HepG2 (cell line): ENCODE results near the gene CCDC38. TPM values are rescaled to one million over a fixed set of nuclear protein-coding genes. Genes with fewer than 3 reads are reported as not detected.

ENCODE experiments used
- CHD2 ChIP-seq: IDR thresholded peaks from 2 replicates; pipeline ENCODE4 v1.6.1; 2011; ENCODE audit warnings: low read depth, low read length, improper control_type of control experiment
- FOXJ3 ChIP-seq: sonication (generic); formaldehyde crosslinking; IDR thresholded peaks from 2 replicates; pipeline ENCODE4 v1.4.0; 2020; ENCODE audit warnings: missing genetic modification reagents, mild to moderate bottlenecking, borderline replicate concordance
- GATAD1 ChIP-seq: IDR thresholded peaks from 2 replicates; pipeline ENCODE4 v1.6.1; 2016; ENCODE audit warnings: missing genetic modification reagents, missing compliant biosample characterization
- HMGA1 ChIP-seq: sonication (generic); formaldehyde crosslinking; conservative IDR thresholded peaks from 2 replicates; pipeline ENCODE4 v1.4.0; 2020; ENCODE audit warnings: missing genetic modification reagents
- JUN ChIP-seq: sonication (generic); formaldehyde crosslinking; IDR thresholded peaks from 2 replicates; pipeline ENCODE4 v1.4.0; 2020; ENCODE audit warnings: mild to moderate bottlenecking, missing genetic modification reagents
- MYC ChIP-seq: sonication (generic); formaldehyde crosslinking; IDR thresholded peaks from 2 replicates; pipeline ENCODE4 v1.9.0; 2021; ENCODE audit warnings: missing genetic modification reagents, borderline replicate concordance
- NCOA5 ChIP-seq: sonication (generic); formaldehyde crosslinking; IDR thresholded peaks from 2 replicates; pipeline ENCODE4 v1.4.0; 2020; ENCODE audit warnings: missing genetic modification reagents
- PHF5A ChIP-seq: IDR thresholded peaks from one replicate; pipeline ENCODE4 v1.6.1; 2018; ENCODE audit warnings: low read depth, missing genetic modification reagents; ENCODE audit not compliant: unreplicated experiment
- POGZ ChIP-seq: sonication (generic); formaldehyde crosslinking; IDR thresholded peaks from 2 replicates; pipeline ENCODE4 v1.4.0; 2020; ENCODE audit warnings: mild to moderate bottlenecking, missing genetic modification reagents
- SNAI1 ChIP-seq: sonication (generic); formaldehyde crosslinking; IDR thresholded peaks from 2 replicates; pipeline ENCODE4 v1.5.0; 2020; ENCODE audit warnings: mild to moderate bottlenecking, missing genetic modification reagents, borderline replicate concordance
- SPEN ChIP-seq: sonication (generic); formaldehyde crosslinking; IDR thresholded peaks from 2 replicates; pipeline ENCODE4 v1.5.1; 2020; ENCODE audit warnings: low read depth, mild to moderate bottlenecking, missing genetic modification reagents
- ZNF326 ChIP-seq: sonication (generic); formaldehyde crosslinking; IDR thresholded peaks from 2 replicates; pipeline ENCODE4 v1.4.0; 2020; ENCODE audit warnings: missing genetic modification reagents, borderline replicate concordance
- ZNF329 ChIP-seq: sonication (generic); formaldehyde crosslinking; IDR thresholded peaks from 2 replicates; pipeline ENCODE4 v1.9.0; 2021; ENCODE audit warnings: low read depth, mild to moderate bottlenecking, missing genetic modification reagents
- ZNF777 ChIP-seq: sonication (generic); formaldehyde crosslinking; IDR thresholded peaks from 2 replicates; pipeline ENCODE4 v1.4.0; 2020; ENCODE audit warnings: missing genetic modification reagents
- polyA plus RNA-seq, 8 experiments: library from polyadenylated mRNA; depleted of rRNA in 3 of 8; stranded (reverse) in 7 of 8; unstranded in 1 of 8; fragments of >200 nt; fragmentation: Illumina TruSeq in 4 of 8; extraction: Trizol in 4 of 8; gene quantifications; 2 replicates each; pipeline versions ENCODE4 v1.2.1 to v1.2.3, GENCODE V29; 2011 to 2016; ENCODE audit warnings: low read depth in 4 of 8, missing spikeins in 1 of 8, mixed read lengths in 1 of 8; ENCODE audit not compliant: insufficient read depth in 1 of 8
- total RNA-seq, 5 experiments: library from RNA; depleted of rRNA; stranded (reverse); fragments of >200 nt; fragmentation: Illumina TruSeq; extraction: Trizol; gene quantifications; 2 replicates each; pipeline ENCODE4 v1.2.3, GENCODE V29; 2016; ENCODE audit warnings: low read depth in 1 of 5
- TF ChIP-seq, protein P1 (sequence below): sonication (generic); formaldehyde crosslinking; IDR thresholded peaks from 2 replicates; pipeline ENCODE4 v1.4.0; 2020; ENCODE audit warnings: missing genetic modification reagents, mild to moderate bottlenecking, borderline replicate concordance
- TF ChIP-seq, protein P2 (sequence below): sonication (generic); formaldehyde crosslinking; IDR thresholded peaks from 2 replicates; pipeline ENCODE4 v1.4.0; 2020; ENCODE audit warnings: mild to moderate bottlenecking, low read depth, missing genetic modification reagents
- TF ChIP-seq, protein P3 (sequence below): sonication (generic); formaldehyde crosslinking; IDR thresholded peaks from 2 replicates; pipeline ENCODE4 v1.8.0; 2022; ENCODE audit warnings: mild to moderate bottlenecking, missing genetic modification reagents, borderline replicate concordance
- TF ChIP-seq, protein P4 (sequence below): sonication (generic); formaldehyde crosslinking; IDR thresholded peaks from 2 replicates; pipeline ENCODE4 v1.5.0; 2020; ENCODE audit warnings: missing genetic modification reagents

The CCDC38 gene
- total and polyA plus RNA-seq, 2 of the 13 experiments (the other 11 are each of a cell fraction or from before 2014, with no cell fraction given): 0.24 to 0.32 TPM

DNA sequence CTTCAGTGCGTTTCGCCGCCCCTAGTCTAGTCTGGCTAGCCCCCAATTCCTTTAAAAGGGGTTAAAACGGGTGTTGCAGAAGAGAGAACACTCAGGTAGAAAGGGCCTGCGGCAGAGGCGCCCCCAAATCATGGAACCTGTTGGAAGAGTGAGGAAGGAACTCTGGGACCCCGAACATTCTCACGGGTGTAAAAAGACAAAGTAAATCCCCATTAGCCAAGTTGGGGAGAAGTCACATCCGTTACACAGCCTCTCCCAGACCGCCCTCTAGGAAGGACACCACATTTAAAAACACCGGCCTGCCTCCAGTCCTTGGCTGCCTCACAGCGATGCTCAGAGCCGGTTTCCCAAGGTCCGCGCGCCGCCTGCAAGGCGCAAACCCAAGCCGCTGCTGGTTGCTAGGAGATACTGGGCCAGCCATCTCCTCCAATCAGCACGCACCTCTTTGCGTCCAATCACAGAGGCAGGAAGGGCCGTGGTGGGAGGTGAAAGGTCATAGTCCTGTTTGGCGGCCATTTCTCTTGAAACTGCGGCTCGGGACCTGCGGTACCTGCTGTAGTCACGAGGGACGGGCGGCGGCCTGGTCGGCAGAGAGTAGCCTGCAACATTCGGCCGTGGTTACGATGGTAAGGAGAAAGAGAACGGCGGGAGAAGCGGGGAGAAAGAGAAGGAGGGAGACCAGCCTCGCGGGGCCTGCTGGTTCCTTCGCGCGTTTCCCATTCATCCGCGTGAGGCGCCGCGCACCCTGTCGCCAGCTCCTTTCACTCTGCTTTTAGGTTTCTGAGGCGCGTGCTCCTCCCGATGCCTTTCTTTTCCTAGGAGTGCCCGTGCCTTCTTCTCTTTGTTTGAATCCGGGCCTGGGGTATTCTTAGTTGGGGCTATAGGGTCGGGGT lies 83.7 kb downstream of the CCDC38 start, which contains the start of gene SNRPF (continued):
- TF ChIP-seq, protein P1, sequence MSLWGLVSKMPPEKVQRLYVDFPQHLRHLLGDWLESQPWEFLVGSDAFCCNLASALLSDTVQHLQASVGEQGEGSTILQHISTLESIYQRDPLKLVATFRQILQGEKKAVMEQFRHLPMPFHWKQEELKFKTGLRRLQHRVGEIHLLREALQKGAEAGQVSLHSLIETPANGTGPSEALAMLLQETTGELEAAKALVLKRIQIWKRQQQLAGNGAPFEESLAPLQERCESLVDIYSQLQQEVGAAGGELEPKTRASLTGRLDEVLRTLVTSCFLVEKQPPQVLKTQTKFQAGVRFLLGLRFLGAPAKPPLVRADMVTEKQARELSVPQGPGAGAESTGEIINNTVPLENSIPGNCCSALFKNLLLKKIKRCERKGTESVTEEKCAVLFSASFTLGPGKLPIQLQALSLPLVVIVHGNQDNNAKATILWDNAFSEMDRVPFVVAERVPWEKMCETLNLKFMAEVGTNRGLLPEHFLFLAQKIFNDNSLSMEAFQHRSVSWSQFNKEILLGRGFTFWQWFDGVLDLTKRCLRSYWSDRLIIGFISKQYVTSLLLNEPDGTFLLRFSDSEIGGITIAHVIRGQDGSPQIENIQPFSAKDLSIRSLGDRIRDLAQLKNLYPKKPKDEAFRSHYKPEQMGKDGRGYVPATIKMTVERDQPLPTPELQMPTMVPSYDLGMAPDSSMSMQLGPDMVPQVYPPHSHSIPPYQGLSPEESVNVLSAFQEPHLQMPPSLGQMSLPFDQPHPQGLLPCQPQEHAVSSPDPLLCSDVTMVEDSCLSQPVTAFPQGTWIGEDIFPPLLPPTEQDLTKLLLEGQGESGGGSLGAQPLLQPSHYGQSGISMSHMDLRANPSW (CRISPR knock-in tag): peak; percentile 30; the same call in 1 of the 2 replicates
- TF ChIP-seq FOXJ3 (CRISPR knock-in tag) (0 out of 2 replicates have a peak, but pooled peaks have one; percentile 46), ZNF329 (peak; percentile 21; the same call in 1 of the 2 replicates), NCOA5 (CRISPR knock-in tag) (no peak), PHF5A (no peak), MYC (peak; percentile 96), SPEN (peak; percentile 80), HMGA1 (CRISPR knock-in tag) (no peak), CHD2 (peak; percentile 82), JUN (CRISPR knock-in tag) (0 out of 2 replicates have a peak, but pooled peaks have one; percentile 28), GATAD1 (CRISPR knock-in tag) (peak; percentile 95), ZNF777 (CRISPR knock-in tag) (no peak), ZNF326 (CRISPR knock-in tag) (no peak), SNAI1 (0 out of 2 replicates have a peak, but pooled peaks have one; percentile 56), POGZ (CRISPR knock-in tag) (peak; percentile 95)
- TF ChIP-seq, protein P2, sequence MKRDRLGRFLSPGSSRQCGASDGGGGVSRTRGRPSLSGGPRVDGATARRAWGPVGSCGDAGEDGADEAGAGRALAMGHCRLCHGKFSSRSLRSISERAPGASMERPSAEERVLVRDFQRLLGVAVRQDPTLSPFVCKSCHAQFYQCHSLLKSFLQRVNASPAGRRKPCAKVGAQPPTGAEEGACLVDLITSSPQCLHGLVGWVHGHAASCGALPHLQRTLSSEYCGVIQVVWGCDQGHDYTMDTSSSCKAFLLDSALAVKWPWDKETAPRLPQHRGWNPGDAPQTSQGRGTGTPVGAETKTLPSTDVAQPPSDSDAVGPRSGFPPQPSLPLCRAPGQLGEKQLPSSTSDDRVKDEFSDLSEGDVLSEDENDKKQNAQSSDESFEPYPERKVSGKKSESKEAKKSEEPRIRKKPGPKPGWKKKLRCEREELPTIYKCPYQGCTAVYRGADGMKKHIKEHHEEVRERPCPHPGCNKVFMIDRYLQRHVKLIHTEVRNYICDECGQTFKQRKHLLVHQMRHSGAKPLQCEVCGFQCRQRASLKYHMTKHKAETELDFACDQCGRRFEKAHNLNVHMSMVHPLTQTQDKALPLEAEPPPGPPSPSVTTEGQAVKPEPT (CRISPR knock-in tag): 0 out of 2 replicates have a peak, but pooled peaks have one; percentile 46
- TF ChIP-seq, protein P3, sequence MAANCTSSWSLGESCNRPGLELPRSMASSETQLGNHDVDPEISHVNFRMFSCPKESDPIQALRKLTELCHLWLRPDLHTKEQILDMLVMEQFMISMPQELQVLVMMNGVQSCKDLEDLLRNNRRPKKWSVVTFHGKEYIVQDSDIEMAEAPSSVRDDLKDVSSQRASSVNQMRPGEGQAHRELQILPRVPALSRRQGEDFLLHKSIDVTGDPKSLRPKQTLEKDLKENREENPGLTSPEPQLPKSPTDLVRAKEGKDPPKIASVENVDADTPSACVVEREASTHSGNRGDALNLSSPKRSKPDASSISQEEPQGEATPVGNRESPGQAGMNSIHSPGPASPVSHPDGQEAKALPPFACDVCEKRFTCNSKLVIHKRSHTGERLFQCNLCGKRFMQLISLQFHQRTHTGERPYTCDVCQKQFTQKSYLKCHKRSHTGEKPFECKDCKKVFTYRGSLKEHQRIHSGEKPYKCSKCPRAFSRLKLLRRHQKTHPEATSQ: peak; percentile 74; the same call in 1 of the 2 replicates
- TF ChIP-seq, protein P4, sequence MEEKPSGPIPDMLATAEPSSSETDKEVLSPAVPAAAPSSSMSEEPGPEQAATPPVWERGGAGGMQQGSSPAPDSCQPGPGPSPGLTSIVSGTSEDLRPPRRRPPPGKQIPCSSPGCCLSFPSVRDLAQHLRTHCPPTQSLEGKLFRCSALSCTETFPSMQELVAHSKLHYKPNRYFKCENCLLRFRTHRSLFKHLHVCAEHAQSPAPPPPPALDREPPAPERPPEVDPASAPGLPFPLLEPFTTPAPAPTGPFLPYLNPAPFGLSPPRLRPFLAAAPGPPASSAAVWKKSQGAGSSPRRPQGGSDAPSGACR (CRISPR knock-in tag): 0 out of 2 replicates have a peak, but pooled peaks have one; percentile 20
